ENCODE measurements around the gene SLC25A15.

DNA sequence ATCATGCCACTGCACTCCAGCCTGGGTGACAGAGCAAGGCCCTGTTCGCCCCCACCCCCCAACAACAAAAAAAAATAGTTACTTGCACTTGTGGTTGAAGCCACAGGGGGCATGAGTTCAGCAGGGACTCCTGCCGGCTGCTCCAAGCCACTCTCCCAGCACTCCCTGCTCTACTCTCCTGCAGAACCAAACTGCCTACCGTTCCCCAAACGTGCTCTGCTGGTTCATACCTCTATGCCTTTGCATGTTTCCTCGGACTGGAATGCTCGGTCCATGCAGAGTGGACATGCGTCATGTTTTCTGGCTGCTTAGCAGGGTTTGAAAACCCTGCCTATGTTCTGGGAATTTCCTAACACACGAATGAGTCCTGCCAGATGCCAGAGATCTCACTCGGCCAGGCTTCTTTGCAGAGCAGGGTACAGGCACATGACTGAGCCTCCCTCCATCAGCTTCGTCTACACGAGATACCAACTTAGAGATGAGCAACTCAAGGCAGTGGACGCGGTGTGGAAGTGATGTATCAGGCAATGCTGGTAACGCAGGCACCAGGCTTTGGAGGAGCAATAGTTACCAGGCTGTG lies 8.5 kb upstream of the SLC25A15 start:
- TF ChIP-seq GATA2 (IDR thresholded peaks at IDR 0.05; ENCODE audit: low read depth, low read length) (no peak), GATA3 (IDR thresholded peaks at IDR 0.05; ENCODE audit: low read depth, low read length) (no peak)
